Stimulated activated CD4-positive, alpha-beta T cell treated with anti-CD3 and anti-CD28 coated beads, Interleukin-15, amount 100 ng/mL, for 1 hour (primary cell): Measurements from ENCODE around the gene WDR82.

Source experiments
- DNase-seq, 2 donors: peaks; one replicate each; pipeline ENCODE4 v3.0.0-alpha.2; 2020; ENCODE audit warnings: low read depth in 1 of 2, low spot score in 1 of 2

WDR82 gene

DNA sequence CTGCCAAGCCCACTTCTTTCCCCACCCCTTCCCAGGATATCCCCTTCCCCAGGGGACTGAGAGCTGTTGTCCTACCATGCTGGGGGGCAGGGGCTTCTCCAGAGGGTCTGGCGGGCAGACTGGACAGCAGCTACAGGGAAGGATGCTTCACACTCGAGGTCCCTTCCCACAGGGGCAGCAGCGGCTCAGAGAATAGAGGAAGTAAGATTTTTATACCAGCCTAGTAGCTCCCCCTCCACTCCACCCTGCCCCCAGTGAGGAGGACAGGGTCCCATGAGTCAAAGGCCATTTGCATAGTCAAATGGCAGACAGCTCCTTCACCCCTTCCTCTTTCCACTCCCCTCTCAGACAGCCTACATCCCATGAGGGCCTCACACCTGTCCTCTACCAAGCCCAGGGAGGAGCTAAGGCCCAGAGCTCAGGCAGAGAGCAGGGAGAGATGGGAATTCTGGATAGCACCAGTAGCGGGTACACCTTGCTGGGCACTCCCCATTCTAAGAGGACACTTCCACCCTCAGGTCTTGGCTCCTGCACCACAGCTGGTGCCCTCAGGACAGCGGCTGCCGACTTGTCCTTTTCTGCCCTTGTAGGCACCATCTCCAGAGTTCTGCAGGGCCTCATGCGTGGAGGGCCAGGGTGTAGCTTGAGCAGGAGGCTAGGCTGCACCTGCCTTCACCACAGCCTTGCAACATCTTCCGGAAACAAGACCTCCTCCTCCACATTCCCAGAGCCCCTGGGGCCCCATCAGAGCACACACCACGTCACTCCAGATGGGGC lies 52.8 kb downstream of the WDR82 start, which contains the start of gene TLR9:
Gene TLR9 (minus strand): TSS at position 194 of the 777 bp plus-strand sequence. CDS start 116 bp downstream, at position 78.
- no peak for DNase-seq

DNA sequence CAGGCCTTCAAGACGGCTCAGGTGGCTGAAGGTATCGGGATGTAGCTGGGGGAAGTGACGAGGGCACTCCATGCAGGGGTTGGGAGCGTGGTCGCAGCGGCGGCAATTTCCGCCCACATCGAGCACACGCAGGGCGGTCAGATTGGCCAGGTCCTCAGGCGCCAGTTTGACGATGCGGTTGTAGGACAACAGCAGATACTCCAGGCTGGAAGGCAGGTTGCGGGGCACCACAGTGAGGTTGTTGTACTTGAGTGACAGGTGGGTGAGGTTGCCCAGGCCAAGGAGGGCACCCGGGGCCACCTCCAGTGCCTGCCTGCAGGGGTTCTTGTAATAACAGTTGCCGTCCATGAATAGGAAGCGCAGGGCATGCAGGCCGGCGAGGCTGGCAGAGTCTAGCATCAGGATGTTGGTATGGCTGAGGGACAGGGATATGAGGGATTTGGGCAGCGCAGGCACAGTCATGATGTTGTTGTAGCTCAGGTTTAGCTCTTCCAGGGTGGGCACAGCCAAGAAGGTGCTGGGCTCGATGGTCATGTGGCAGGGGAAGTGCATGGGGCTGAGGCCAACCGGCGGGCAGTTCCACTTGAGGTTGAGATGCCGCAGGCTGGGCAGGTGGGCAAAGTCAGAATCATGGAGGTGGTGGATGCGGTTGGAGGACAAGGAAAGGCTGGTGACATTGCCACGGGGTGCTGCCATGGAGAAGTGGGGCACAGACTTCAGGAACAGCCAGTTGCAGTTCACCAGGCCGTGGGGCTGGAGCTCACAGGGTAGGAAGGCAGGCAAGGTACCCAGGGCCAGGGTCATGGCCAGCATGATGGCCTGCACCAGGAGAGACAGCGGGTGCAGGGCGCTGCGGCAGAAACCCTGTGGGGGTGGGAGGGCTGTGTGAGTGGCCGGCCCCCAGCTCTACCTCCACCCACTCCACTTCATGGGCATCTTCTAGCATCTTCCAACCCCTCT lies 54.7 kb downstream of the WDR82 start:
- DNase-seq: no peak

DNA sequence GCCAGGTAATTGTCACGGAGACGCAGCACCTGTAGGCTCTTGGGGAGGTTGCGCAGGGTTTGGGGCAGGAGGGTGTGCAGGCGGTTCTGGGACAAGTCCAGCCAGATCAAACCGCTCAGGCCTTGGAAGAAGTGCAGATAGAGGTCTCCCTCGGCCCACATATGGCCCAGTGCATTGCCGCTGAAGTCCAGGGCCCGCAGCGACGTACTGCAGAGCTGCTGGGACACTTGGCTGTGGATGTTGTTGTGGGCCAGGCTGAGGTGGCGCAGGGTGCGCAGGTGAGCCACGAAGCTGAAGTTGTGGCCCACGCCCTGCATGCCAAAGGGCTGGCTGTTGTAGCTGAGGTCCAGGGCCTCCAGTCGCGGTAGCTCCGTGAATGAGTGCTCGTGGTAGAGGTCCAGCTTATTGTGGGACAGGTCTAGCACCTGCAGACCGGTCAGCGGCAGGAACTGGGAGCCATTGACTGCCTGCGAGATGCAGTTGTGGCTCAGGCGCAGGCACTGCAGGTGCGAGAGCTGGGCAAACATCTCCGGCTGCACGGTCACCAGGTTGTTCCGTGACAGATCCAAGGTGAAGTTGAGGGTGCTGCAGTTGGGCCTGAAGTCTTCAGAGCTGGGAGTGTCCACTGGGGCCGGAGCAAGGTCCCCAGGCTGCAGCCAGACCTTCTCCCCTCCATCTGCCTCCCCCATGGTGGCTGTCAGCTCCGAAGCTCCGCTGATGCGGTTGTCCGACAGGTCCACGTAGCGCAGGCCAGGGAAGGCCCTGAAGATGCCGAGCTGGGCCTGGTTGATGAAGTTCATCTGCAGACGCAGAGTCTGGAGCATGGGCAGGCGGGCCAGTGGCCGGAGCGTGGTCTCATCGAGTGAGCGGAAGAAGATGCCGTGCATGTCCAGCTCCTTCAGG lies 55.9 kb downstream of the WDR82 start:
- DNase-seq: no peak

DNA sequence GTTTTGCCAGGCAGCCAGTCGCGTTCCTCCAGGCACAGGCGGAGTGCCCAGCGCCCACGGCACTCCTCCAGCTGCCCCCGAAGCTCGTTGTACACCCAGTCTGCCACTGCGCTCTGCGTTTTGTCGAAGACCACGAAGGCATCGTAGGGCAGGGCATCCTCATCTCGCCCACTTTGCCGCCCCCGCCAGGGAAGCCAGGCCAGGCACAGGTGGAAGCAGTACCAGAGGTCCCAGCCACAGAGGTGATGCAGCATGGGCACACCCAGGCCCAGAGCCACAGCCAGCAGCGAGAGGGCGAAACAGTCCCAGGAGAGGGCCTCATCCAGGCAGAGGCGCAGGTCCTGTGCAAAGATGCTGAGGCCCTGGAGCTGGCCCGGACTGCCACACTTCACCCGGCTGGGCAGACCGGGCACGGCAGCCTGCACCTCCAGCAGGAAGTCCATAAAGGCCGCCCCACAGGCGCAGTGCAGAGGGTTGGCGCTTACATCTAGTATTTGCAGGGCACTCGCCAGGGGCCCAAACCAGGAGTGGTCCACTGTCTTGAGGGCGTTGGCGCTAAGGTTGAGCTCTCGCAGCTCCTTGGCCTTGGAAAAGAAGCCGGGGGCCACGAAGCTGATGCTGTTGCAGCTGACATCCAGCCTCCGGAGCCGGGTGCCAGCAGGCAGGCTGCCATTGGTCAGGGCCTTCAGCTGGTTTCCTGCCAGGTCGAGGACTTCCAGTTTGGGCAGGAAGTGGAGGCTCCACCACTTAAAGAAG lies 56.7 kb downstream of the WDR82 start:
- DNase-seq: no peak

DNA sequence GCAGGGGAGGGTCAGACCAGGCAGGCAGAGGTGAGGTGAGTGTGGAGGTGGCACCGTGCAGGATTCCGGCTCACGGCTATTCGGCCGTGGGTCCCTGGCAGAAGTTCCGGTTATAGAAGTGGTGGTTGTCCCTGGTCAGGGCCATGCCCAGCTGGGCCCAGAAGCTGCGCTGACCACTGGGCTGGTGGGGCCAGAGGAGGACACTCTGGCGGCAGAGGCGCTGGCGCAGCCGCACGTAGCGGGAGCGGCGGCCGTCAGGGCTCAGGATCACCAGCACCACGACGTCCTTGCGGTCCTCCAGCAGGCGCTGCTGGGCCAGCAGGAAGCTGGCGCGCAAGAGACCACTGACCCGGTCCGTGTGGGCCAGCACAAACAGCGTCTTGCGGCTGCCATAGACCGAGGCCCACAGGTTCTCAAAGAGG lies 57.3 kb downstream of the WDR82 start:
- no peak for DNase-seq

DNA sequence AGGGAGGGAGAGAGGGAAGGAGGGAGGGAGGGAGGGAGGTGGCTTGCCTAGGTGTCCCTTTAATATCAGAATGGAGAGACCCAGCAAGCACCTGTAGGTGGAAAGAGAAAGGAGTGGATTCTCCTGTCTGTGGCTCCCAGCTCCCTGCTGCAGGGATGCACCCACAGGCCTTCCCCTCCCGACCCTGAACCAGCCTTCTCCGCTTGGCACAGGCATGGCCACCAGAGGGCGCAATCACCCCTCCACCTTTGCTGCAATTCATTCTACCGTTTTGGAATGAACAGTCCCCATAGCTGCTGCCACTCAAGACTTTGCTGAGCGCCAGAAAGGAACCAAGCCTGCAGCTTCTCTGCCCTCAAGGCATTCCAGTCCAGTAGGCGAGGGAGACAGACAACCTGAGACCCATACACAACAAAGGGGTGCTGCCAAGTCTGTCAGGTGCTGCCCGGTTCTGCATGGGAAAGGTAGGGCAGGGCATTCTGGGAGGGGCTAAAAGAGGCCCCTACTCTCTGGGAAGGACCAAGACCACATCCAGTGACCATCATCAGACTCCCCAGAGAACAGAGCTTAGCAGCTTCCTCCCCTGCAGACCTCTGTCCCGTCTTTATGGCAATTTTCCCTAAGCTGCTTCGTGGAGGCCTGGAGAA lies 57.9 kb downstream of the WDR82 start:
- DNase-seq: peak; percentile 78 to 86

DNA sequence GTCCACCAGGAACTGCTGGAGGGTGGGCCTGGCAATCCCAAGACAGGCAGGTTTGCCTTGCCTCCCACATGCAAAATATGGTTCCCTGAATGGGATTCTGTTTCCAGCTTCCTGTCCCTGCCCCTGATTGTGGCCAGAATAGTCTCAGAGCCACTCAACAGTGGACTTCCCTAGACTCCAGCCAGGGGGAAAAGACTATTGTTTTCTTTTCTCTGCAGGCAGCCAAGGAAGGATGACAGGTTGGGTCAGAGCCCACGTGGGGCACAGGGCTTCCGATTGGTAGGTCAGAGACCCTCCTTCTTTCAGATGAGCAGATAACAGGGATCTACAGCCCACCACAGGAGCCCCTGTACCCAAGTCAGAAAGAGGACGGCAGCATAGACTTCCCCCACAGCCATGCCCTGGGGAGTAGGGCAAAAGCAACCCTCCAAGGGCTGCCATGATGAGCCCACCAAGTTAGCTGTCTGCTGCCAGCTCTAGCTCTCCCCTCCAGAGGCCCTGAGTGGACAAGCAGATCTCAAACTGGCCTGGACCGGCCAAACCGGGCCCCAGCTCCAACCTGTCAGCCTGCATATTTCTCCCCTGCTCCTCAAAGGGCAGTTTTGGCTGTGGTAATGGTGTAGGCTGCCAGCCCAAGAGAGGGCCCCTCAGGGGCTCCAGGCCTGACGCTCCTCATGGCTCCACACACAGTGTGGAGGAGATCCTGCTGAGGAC lies 59.4 kb downstream of the WDR82 start:
- DNase-seq: no peak

DNA sequence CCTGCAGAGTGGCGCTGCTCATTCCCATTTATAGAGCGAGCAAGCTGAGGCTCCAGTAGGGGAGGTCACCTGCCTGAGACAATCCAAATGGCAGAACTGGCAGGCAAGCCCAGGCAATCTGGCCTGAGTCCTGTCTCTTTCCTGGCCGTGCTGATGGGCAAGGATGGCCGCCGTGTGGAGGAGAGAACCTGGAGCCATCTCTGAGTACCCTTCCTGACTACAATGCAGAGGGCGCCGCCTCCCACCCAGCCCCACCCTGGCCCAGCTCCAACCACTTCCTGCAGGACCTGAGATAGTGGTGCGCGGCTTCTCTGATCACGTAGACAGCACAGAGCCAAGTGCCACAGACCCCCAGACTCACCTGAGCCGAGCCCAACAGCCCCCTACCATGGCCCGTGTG lies 60.0 kb downstream of the WDR82 start:
- no peak for DNase-seq

DNA sequence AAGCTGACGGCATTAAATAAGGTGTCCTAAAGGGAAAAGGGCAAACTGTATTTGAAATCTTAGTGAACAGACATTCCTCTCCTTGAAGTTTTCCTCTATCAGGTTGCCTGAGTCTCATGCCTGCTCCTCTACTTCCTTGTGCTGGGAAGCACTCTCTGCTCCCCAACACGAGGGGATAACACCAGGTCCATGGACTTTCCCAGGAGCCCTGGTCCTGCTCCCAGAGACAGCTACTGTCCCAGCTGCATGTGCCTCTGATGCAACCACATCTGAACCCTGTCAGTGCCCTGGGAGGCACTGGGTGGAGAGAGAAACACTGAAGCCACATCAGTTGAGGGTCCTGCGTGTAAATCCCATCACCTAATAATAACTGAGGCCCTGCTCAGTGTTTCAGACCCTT lies 60.4 kb downstream of the WDR82 start:
- DNase-seq: no peak

DNA sequence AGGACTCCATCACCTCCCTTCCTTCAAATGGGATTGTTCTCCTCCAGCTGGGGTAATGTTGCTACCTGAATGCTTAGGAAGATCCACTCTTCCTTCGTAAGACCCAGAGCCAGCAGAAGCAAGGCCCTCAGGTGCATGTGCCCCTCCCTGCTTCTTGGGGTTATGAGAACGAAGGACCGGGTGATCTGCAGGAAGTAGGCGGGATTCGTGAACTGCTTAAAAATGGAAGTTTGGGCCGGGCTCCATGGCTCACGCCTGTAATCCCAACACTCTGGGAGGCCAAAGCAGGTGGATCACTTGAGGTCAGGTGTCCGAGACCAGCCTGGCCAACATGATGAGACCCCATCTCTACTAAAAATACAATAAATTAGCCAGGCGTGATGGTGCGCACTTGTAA lies 61.0 kb downstream of the WDR82 start:
- no peak for DNase-seq

DNA sequence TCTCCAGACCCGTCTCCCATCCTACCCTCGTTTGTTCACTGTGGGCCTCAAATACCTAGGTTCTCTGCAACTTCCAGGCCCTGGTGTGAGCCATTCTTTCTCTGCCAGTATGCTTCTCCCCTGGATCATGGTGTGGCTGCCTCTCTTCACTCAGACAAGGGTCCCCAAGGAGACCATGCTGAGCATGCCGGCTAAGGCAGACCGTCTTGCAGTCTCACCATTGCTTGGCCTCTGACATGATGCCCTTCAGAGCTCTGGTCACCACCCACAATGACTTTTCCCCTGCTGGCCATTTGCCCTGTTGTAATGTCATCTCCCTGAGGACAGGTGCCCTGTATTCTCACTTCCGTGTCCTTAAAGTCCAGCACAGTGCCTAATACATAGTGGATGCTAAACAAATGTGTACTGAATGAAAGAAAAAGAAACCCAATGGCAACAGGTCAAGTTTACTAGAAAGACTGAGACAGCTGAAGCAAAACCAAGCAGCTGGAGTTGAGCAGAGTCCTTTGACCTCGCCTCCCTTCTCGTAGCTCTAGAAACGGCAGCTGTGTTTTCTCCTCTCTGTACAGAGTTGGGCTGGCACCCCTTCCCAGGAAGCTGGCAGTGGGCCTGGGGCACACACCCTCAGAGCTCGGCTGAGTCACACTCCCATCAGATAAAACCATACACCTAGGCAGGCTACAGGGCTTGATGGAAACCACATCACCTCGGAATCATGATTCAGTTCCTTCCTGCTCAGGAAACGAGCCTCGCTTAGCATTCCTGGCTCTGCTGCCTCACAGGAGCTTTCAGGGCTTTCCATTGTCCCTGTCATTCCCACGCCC lies 61.7 kb downstream of the WDR82 start:
- DNase-seq: peak; percentile 25 to 43

DNA sequence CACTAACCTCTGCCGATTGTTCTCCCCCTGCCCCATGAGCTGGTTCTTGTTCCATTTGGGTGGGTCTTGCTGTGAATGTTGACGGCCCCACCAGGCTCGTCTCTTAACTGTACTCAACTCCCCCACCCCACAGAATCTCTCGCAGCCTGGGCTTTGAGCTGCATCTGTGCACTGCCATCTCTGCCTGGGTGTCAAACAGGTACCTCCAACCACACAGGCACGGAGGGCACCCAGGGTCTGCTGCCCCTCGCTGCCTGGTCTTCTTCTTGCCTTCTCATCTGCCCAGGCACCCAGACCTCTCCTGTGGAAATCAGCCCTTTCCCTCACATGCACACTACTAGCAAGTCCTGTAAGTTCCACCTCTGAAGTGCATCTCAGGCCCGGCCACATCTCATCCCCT lies 63.1 kb downstream of the WDR82 start:
- no peak for DNase-seq

DNA sequence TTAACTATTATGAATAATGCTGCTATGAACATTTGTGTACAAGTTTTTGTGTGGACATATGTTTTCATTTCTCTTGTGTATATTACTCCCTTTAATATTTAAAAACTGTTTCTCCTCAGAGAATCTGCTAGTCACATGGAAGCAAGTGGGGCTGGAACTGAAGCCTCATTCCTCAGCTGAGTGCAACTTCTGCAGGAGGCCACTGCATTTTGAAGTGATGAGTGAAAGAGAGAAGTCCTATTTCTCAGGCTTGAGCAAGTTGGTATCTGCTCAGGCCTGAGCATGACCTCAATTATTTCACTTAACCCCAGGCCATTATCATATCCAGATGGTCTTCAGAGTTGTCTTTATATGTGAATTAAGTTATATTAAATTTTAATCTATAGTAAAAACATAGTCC lies 64.5 kb downstream of the WDR82 start:
- no peak for DNase-seq

DNA sequence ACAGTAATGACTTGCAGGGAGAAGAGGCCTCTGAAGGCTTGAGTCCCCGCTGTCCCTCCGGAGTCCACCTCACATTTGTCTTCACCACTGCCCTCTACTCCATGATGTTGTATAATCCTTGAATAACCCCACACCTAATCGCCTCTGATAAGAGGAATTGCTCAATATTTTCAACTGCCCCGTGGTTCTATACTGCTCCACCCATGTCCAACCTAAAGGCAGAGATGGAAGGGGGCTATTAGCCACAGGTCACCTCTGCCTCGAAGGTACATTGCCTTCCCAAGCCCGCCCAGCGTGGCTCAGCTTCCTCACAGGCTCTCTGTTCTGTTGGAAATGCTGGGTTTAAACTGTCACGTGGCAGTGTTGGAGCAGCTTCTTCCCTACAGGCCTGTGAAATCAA lies 65.4 kb downstream of the WDR82 start:
- no peak for DNase-seq

DNA sequence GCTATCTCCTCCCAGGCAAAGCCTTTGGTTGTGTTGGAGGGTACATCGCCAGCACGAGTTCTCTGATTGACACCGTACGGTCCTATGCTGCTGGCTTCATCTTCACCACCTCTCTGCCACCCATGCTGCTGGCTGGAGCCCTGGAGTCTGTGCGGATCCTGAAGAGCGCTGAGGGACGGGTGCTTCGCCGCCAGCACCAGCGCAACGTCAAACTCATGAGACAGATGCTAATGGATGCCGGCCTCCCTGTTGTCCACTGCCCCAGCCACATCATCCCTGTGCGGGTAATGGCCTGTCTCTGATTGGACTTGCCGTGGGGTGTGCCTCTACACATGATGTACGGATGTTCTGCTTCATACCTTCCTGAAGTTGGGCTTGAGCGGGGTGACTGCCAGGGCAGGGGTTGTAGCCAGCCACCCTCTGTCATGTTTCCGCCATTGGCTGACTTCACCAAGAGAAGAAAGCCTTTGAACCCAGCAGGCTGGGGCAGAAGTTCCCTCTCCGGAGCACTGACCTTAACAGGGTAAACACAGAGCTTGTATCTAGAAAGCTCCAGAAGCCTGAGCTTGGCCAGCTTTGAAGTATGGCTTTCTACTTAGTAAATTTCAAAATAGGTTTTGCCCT lies 67.1 kb downstream of the WDR82 start:
- no peak for DNase-seq

DNA sequence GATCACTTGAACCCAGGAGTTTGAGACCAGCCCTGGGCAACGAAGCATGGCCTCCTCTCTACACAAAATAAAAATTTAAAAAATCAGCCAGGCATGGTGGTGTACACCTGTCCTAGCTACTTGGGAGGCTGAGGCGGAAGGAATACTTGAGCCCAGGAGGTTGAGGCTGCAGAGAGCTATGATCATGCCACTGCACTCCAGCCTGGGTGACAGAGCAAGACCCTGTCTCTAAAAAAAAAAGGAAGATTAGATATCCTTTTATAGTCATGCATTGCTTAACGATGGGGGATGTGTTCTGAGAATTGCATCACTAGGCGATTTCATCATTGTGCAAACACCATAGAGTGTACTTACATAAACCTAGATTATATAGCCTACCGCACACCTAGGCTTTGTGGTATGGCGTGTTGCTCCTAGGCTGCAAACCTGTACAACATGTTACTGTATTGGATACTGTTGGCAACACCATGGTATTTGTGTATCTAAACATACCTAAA lies 67.9 kb downstream of the WDR82 start:
- DNase-seq: no peak

DNA sequence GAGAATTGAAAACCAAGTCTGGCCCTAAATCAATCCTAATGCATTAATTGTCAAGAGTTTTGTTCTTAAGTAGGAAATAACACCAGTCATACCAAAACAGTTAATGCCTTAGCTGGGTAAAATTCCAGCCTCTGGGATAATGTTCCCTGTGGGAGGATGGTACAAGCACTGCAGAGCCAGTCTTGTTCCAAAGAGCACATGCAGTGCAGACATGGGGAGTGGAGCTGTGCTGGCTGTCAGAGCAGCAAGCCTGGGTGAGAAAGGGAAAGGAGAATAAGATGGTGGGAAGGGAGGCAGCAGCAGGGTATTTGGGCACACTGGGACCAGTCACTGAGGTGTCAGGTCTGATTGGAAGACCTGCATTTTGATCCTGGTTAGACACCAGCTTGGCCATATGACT lies 68.4 kb downstream of the WDR82 start:
- no peak for DNase-seq

DNA sequence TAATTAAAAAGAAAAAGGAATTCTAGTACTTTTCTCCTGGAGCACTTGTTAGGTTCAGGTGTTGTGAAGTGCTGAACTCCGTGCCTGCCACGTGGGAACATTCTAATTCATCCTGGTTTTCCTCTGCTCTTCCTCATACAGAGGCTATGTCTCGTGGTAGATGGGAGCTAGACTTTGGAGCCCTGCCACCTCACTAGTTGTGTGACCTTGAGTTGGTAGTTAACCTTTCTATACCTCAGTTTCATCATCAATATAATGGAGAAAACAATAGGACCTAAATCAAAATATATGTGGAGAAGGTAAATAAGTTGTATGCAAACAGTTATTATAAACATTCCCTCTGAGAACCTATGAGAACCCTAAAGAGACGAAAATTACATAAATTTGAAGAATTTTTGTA lies 69.9 kb downstream of the WDR82 start:
- DNase-seq: no peak
